Measurements from ENCODE around the gene USP31. TPM values are rescaled to one million over a fixed set of nuclear protein-coding genes. Genes with fewer than 3 reads are reported as not detected.

Gene USP31
- total RNA-seq, 2 experiments from 2014 or later, result 4.5 to 4.9 TPM

GRCh38 chr16:23188911-23189310 is 39.7 kb upstream of the USP31 start:
- peaks cover 20% of the 10 kb centered on the region for H3K27me3 Mint-ChIP-seq
- no peaks in the 10 kb centered on the region for H3K36me3 Mint-ChIP-seq (ENCODE audit: low read depth)
- no peaks in the 10 kb centered on the region for H3K9me3 Mint-ChIP-seq
- CTCF ChIA-PET, result no interaction called here
- no peaks in the 10 kb centered on the region for H3K4me1 Mint-ChIP-seq (ENCODE audit: low read depth)
- TF ChIP-seq CTCF (IDR thresholded peaks at IDR 0.05), result no peak
- H3K27ac Mint-ChIP-seq, result no peak overlapping the region
- no peak overlapping the region for H3K4me3 Mint-ChIP-seq
- no peak for DNase-seq
- intact Hi-C loops (cut with micrococcal nuclease), result no loop called here
- POLR2A ChIA-PET, result no interaction called here
- no peak for ATAC-seq

GRCh38 chr16:23187341-23187740 is 38.1 kb upstream of the USP31 start:
- ATAC-seq (no peak), DNase-seq (no peak)
- H3K27ac Mint-ChIP-seq, result no peak overlapping the region
- no peaks in the 10 kb centered on the region for H3K9me3 Mint-ChIP-seq
- no peak for TF ChIP-seq CTCF (IDR thresholded peaks at IDR 0.05)
- H3K36me3 Mint-ChIP-seq (ENCODE audit: low read depth), result no peaks in the 10 kb centered on the region
- no peak overlapping the region for H3K4me3 Mint-ChIP-seq
- intact Hi-C loops (cut with micrococcal nuclease), result no loop called here
- peaks cover 25% of the 10 kb centered on the region for H3K27me3 Mint-ChIP-seq
- ChIA-PET POLR2A (no interaction called here), CTCF (interaction anchor here (8.5 kb wide), 1 partner anchor 248 kb away, joined by 113 read pairs; no protein-coding TSS in a partner anchor)
- no peaks in the 10 kb centered on the region for H3K4me1 Mint-ChIP-seq (ENCODE audit: low read depth)

GRCh38 chr16:23186171-23186570 is 36.9 kb upstream of the USP31 start:
- TF ChIP-seq CTCF (IDR thresholded peaks at IDR 0.05), result no peak
- DNase-seq (no peak), ATAC-seq (no peak)
- Mint-ChIP-seq H3K27ac (no peak overlapping the region), H3K27me3 (peaks cover 36% of the 10 kb centered on the region), H3K36me3 (ENCODE audit: low read depth) (no peaks in the 10 kb centered on the region), H3K4me1 (ENCODE audit: low read depth) (peaks cover 7% of the 10 kb centered on the region), H3K9me3 (no peaks in the 10 kb centered on the region), H3K4me3 (no peak overlapping the region)
- intact Hi-C loops (cut with micrococcal nuclease), result no loop called here
- POLR2A ChIA-PET, result no interaction called here
- CTCF ChIA-PET, result interaction anchor here (8.5 kb wide), 1 partner anchor 249 kb away, joined by 113 read pairs; no protein-coding TSS in a partner anchor

GRCh38 chr16:23185656-23186055 is 36.4 kb upstream of the USP31 start:
- intact Hi-C loops (cut with micrococcal nuclease), result no loop called here
- Mint-ChIP-seq H3K4me3 (no peak overlapping the region), H3K27ac (no peak overlapping the region), H3K4me1 (ENCODE audit: low read depth) (peaks cover 7% of the 10 kb centered on the region), H3K27me3 (peaks cover 40% of the 10 kb centered on the region), H3K9me3 (no peaks in the 10 kb centered on the region), H3K36me3 (ENCODE audit: low read depth) (no peaks in the 10 kb centered on the region)
- ATAC-seq (no peak), DNase-seq (no peak)
- ChIA-PET CTCF (interaction anchor here (8.5 kb wide), 1 partner anchor 250 kb away, joined by 113 read pairs; no protein-coding TSS in a partner anchor), POLR2A (no interaction called here)
- no peak for TF ChIP-seq CTCF (IDR thresholded peaks at IDR 0.05)

- peaks cover 48% of the 10 kb centered on the region for H3K27me3 Mint-ChIP-seq
- intact Hi-C loops (cut with micrococcal nuclease), result loop anchor here (5.0 kb wide), 1 partner anchor 249 kb away; no protein-coding TSS in a partner anchor
These were observed 34.3 kb upstream of the USP31 start for GRCh38 chr16:23183543-23183862.

More at GRCh38 chr16:23183543-23183862, 34.3 kb upstream of the USP31 start:
- Mint-ChIP-seq H3K9me3 (no peaks in the 10 kb centered on the region), H3K36me3 (ENCODE audit: low read depth) (no peaks in the 10 kb centered on the region), H3K4me3 (no peak overlapping the region), H3K27ac (no peak overlapping the region), H3K4me1 (ENCODE audit: low read depth) (peaks cover 7% of the 10 kb centered on the region)
- CTCF ChIA-PET, result interaction anchor here (0.6 to 8.5 kb wide), 11 partner anchors 8 to 1599 kb away, joined by 3 to 113 read pairs (median 3); no protein-coding TSS in a partner anchor
- DNase-seq (no peak), ATAC-seq (no peak)
- POLR2A ChIA-PET, result no interaction called here
- no peak for TF ChIP-seq CTCF (IDR thresholded peaks at IDR 0.05)
